ENCODE data around the gene SUOX.
A peak's percentile ranks its signal among the peaks of the same experiment; 100 is the strongest.
"Not testable (repeated sequence)": the region's sequence is repeated elsewhere in the genome, so short reads cannot be mapped to it uniquely, and the experiment has no call there.

SUOX gene

DNA sequence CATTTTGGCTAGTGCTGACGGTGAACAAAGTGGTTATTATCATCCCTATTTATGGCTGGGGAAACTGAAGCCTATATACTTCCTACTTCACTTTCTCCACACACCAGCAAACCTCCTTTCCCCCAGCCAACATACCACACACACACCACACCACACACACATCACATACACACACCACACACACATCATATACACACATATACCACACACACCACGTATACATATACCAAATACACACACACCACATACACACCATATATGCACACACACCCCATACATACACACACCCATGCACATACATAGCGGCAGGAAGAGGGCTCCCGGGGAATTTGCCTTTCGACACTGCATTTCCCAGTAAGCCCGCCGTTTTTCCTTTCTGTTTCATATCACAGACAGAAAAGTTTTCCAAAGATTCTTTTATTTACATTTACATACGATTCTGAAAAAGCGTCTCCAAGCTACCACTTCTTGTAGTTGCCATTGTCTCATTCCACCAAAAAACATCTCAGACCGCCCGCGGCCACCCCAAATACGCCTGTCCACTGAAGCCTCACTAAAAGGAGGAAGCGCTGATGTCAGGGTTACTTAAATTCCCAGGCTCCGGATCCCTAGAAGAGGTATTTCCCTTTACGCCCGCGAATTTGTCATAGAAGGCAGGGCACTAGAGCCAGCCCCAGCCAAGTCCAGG is 24.0 kb upstream of the SUOX start:
- no peak for DNase-seq (ENCODE audit: low read depth)
- peak overlapping the region; percentile 60 for H3K4me3 ChIP-seq (ENCODE audit: low read length)
- TF ChIP-seq, protein P1, sequence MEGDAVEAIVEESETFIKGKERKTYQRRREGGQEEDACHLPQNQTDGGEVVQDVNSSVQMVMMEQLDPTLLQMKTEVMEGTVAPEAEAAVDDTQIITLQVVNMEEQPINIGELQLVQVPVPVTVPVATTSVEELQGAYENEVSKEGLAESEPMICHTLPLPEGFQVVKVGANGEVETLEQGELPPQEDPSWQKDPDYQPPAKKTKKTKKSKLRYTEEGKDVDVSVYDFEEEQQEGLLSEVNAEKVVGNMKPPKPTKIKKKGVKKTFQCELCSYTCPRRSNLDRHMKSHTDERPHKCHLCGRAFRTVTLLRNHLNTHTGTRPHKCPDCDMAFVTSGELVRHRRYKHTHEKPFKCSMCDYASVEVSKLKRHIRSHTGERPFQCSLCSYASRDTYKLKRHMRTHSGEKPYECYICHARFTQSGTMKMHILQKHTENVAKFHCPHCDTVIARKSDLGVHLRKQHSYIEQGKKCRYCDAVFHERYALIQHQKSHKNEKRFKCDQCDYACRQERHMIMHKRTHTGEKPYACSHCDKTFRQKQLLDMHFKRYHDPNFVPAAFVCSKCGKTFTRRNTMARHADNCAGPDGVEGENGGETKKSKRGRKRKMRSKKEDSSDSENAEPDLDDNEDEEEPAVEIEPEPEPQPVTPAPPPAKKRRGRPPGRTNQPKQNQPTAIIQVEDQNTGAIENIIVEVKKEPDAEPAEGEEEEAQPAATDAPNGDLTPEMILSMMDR (IDR thresholded peaks at IDR 0.05; ENCODE audit: insufficient read depth, low read depth, low read length, missing control alignments) = no peak

DNA sequence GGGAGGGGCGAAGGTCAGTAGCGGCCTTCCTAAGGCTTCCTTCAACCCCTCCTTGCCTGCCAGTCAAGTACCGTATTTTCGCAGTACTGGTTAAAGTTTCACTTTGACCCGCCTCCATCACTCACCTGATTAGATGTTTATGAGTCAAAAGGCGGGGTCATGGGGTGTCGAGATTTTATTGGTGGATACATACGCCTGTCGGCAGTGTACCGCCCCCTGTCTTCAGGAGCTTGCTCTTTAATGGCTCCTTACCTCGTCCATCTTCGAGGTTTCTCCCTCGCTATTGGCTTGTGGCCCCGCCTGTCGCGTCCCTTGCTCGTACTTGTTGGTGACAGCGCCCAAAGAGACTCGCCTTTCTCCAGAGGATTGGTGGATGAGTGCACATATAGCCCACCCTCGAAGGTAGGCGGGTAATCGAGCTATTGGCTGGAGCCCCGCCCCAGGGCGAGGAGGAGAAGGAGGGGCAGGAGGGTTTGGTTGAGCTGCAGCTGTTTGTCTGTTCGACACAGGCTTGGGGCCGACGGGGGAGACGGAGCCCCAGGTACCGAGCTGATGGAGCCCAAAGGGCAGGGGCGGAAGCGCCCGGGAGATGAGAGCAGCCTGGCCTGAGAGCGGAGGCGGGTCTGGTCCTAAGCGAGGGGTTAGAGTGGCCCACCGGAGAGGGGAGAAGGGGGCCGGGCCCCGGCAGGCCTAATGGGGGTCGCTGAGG is 23.3 kb upstream of the SUOX start, which contains the start of gene RAB5B:
Gene RAB5B, plus strand, starts transcription at position 480 of the 709 bp plus-strand sequence. CDS start 12,883 bp downstream, outside the sequence.
- peak; percentile 100 for DNase-seq (ENCODE audit: low read depth)
- TF ChIP-seq, protein P1 (IDR thresholded peaks at IDR 0.05; ENCODE audit: insufficient read depth, low read depth, low read length, missing control alignments) = peak; percentile 9
- peak within 1 kb of the TSS; percentile 90 for H3K4me3 ChIP-seq (ENCODE audit: low read length)

DNA sequence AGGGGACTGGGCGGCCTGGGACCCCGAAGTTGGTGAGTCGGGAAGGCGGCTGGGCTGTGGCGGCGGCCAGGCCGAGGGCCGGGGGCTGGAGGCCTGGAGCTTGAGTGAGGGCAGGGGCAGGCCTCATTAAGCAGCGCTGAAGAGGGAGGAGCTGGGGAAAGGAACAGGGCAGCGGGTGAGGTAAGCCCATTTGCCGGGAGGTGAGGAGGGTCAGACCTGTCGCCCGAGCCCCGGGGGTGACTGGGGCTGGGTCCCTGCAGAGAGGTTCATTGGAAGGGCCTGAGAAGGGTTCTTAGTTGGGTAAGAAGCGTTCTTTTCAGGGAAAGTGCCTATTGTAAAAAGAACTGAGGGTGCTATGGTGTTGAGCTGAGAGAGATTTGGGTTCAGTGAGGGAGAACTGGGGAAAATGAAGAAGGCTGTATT is 22.8 kb upstream of the SUOX start:
- peak overlapping the region; percentile 90 for H3K4me3 ChIP-seq (ENCODE audit: low read length)
- TF ChIP-seq, protein P1 (IDR thresholded peaks at IDR 0.05; ENCODE audit: insufficient read depth, low read depth, low read length, missing control alignments) = no peak
- peak; percentile 67 for DNase-seq (ENCODE audit: low read depth)

DNA sequence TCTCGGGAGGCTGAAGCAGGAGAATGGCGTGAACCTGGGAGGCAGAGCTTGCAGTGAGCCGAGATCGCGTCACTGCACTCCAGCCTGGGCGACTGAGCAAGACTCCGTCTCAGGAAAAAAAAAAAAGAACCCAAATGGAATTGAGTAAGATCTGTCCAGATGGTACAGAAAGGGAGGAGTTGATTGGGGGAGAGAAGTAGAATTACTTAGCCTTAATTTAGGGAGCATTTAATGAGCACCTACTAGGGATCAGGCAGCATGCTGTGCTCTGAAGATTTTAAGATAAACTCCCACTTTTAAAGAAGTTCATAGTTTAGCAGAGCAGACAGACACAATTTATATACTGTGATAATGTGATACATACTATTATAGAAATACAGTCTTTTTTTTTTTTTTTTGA is 18.7 kb upstream of the SUOX start:
- H3K4me3 ChIP-seq (ENCODE audit: low read length) = no peak overlapping the region
- TF ChIP-seq, protein P1 (IDR thresholded peaks at IDR 0.05; ENCODE audit: insufficient read depth, low read depth, low read length, missing control alignments) = no peak
- DNase-seq (ENCODE audit: low read depth) = no peak

DNA sequence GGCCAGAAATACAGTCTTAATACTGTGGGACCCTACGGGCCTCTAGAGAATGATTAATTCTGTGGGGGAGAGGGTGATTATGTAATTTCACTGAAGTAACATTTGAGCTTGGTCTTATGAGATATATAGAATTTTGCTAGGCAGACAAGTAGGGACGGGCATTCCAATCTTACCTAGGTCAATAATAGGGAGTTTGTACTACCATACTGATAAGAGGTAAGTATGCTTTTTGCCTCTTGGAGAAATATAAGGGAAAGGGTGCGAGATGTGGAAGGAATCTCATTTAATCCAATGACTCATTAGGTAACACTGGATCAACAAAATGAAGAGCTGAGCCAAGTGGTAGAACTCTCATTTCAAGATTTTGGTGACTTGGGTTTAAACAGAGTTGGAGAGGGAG is 18.0 kb upstream of the SUOX start:
- TF ChIP-seq, protein P1 (IDR thresholded peaks at IDR 0.05; ENCODE audit: insufficient read depth, low read depth, low read length, missing control alignments) = no peak
- no peak overlapping the region for H3K4me3 ChIP-seq (ENCODE audit: low read length)
- DNase-seq (ENCODE audit: low read depth) = no peak

DNA sequence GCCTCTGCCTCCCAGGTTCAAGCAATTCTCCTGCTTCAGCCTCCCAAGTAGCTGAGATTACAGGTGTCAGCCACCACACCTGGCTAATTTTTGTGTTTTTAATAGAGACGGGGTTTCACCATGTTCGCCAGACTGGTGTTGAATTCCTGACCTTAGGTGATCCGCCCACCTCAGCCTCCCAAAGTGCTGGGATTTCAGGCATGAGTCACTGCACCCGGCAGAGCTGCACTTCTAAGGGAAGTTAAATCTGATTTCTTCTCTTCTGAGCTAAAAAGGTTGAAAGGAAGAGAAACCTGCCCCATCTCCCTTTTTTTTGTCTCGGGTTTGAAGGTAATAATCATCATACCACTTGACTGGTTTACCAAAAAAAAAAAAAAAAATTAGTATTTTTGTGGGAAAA is 15.2 kb upstream of the SUOX start:
- DNase-seq (ENCODE audit: low read depth) = peak; percentile 56
- H3K4me3 ChIP-seq (ENCODE audit: low read length) = not testable (repeated sequence)

DNA sequence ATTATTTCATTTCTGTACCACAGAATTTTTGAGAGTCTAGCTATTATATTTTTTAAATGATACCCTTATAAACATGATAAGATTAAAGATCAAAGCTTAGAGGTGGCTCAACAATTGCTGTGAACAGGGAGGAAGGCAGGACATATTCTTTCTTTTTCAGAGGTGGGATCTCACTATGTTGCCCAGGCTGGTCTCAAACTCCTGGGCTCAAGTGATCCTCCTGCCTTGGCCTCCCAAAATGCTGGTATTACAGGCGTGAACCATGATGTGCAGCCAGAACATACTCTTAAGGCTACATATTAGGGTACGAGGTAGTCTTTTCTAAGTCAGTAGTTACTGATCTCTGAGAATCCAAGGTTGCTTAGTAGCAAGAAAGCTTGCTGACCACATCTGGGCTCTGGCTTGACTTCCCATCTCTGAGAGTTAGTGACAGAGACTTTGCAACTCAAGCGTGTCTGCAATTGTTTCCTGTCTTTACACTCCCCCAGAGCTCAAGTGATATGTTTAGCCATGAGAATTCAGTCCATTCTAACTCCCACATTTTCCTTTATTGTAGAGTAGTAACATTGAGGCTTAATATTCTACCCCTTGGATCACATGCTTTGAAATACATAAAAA is 14.6 kb upstream of the SUOX start:
- TF ChIP-seq, protein P1 (IDR thresholded peaks at IDR 0.05; ENCODE audit: insufficient read depth, low read depth, low read length, missing control alignments) = no peak
- no peak for DNase-seq (ENCODE audit: low read depth)
- no peak overlapping the region for H3K4me3 ChIP-seq (ENCODE audit: low read length)

All from epithelial cell of esophagus (primary cell).